Smooth muscle cell (in vitro differentiated cells): Measurements from ENCODE around the gene LDAH. TPM values are rescaled to one million over a fixed set of nuclear protein-coding genes. Genes with fewer than 3 reads are reported as not detected.

Source experiments
- DNase-seq: peaks from one replicate; lab custom pipeline; 2025; ENCODE audit not compliant: unreplicated experiment; lab: John Stamatoyannopoulos, UW
- H2AFZ ChIP-seq: fragments of 200-600 bp; sonication (generic); 2 replicates; pipeline ENCODE4 v1.6.0; 2016; ENCODE audit warnings: antibody characterized with exemption, low read depth, mild to moderate bottlenecking
- H3F3A ChIP-seq: fragments of 200-600 bp; sonication (generic); 2 replicates; pipeline ENCODE4 v1.6.0; 2017; ENCODE audit warnings: antibody characterized with exemption, low read depth
- H3K27ac ChIP-seq: fragments of 200-600 bp; sonication (generic); 2 replicates; pipeline ENCODE4 v1.5.1; 2016; ENCODE audit warnings: low read depth, mild to moderate bottlenecking
- H3K27me3 ChIP-seq: fragments of 200-600 bp; sonication (generic); 2 replicates; pipeline ENCODE4 v1.6.1; 2016; ENCODE audit warnings: low read depth, mild to moderate bottlenecking
- H3K36me3 ChIP-seq: fragments of 200-600 bp; sonication (generic); 2 replicates; pipeline ENCODE4 v1.5.1; 2016; ENCODE audit warnings: low read depth
- H3K4me1 ChIP-seq: fragments of 200-600 bp; sonication (generic); 2 replicates; pipeline ENCODE4 v1.5.1; 2016; ENCODE audit warnings: low read depth
- H3K4me2 ChIP-seq: fragments of 200-600 bp; sonication (generic); 2 replicates; pipeline ENCODE4 v1.6.0; 2016; ENCODE audit warnings: mild to moderate bottlenecking
- H3K4me3 ChIP-seq: fragments of 200-600 bp; sonication (generic); 2 replicates; pipeline ENCODE4 v1.5.1; 2016; ENCODE audit warnings: mild to moderate bottlenecking
- H3K79me2 ChIP-seq: fragments of 200-600 bp; sonication (generic); 2 replicates; pipeline ENCODE4 v1.6.0; 2016; ENCODE audit warnings: low read depth, mild to moderate bottlenecking
- H3K9ac ChIP-seq: fragments of 200-600 bp; sonication (generic); 2 replicates; pipeline ENCODE4 v1.6.0; 2016; ENCODE audit warnings: low read depth
- H3K9me3 ChIP-seq: fragments of 200-600 bp; sonication (generic); replicated peaks from 2 replicates; pipeline ENCODE4 v1.5.1; 2016; ENCODE audit warnings: low read depth
- H4K20me1 ChIP-seq: fragments of 200-600 bp; sonication (generic); 2 replicates; pipeline ENCODE4 v1.6.0; 2016; ENCODE audit warnings: low read depth
- CTCF ChIP-seq: fragments of 200-600 bp; sonication (generic); IDR thresholded peaks from 2 replicates; pipeline ENCODE4 v1.5.1; 2017; ENCODE audit warnings: borderline replicate concordance, mild to moderate bottlenecking, antibody characterized with exemption; ENCODE audit not compliant: insufficient read depth, poor library complexity, severe bottlenecking
- WGBS: methylation state at CpG from one replicate; pipeline ENCODE4 v1.1.7; 2016; ENCODE audit warnings: low lambda C conversion rate; 5-methylcytosine and 5-hydroxymethylcytosine counted together
- polyA plus RNA-seq: library from polyadenylated mRNA; unstranded; fragments of >200 nt; fragmentation: Nextera tagmentation; extraction: Ambion mirVana; gene quantifications from 2 replicates; pipeline ENCODE4 v1.2.1, GENCODE V29; 2016
- total RNA-seq: library from RNA; depleted of rRNA; stranded (reverse); fragments of >200 nt; gene quantifications from 2 replicates; pipeline ENCODE4 v1.2.3, GENCODE V29; 2014

LDAH gene
- total and polyA plus RNA-seq, 2 experiments from 2014 or later: 14.9 to 15.7 TPM

GRCh38 chr2:20671736-20672080 lies 151.2 kb downstream of the LDAH start:
- no peaks in the 10 kb centered on the region for H3F3A ChIP-seq
- TF ChIP-seq CTCF: no peak
- H2AFZ ChIP-seq: no peak overlapping the region
- H3K9ac ChIP-seq: no peak overlapping the region
- DNase-seq: no peak
- H3K4me1 ChIP-seq: peaks cover 17% of the 10 kb centered on the region
- H3K27ac ChIP-seq: no peak overlapping the region
- H3K9me3 ChIP-seq: no peaks in the 10 kb centered on the region
- peaks cover 73% of the 10 kb centered on the region for H3K27me3 ChIP-seq
- H3K79me2 ChIP-seq: no peaks in the 10 kb centered on the region
- no peaks in the 10 kb centered on the region for H3K36me3 ChIP-seq
- H3K4me3 ChIP-seq: no peak overlapping the region
- 16% methylated on average over 13 of the region's 13 CpGs for WGBS
- H4K20me1 ChIP-seq: no peaks in the 10 kb centered on the region
- H3K4me2 ChIP-seq: no peak overlapping the region

GRCh38 chr2:20671036-20671735 lies 151.7 kb downstream of the LDAH start:
- Histone ChIP-seq H3K4me1 (peaks cover 18% of the 10 kb centered on the region), H3K27ac (no peak overlapping the region), H3K9ac (no peak overlapping the region), H2AFZ (no peak overlapping the region), H3K9me3 (no peaks in the 10 kb centered on the region), H3K36me3 (no peaks in the 10 kb centered on the region), H3K4me2 (peak overlapping the region; percentile 26), H3K4me3 (no peak overlapping the region), H3F3A (no peaks in the 10 kb centered on the region), H4K20me1 (no peaks in the 10 kb centered on the region), H3K79me2 (no peaks in the 10 kb centered on the region), H3K27me3 (peaks cover 78% of the 10 kb centered on the region)
- 10% methylated on average over 58 of the region's 60 CpGs for WGBS
- DNase-seq: no peak
- no peak for TF ChIP-seq CTCF

GRCh38 chr2:20670315-20671035 lies 152.4 kb downstream of the LDAH start:
- H3K36me3 ChIP-seq: no peaks in the 10 kb centered on the region
- no peaks in the 10 kb centered on the region for H3K79me2 ChIP-seq
- H3K4me3 ChIP-seq: no peak overlapping the region
- H3K27ac ChIP-seq: no peak overlapping the region
- H3F3A ChIP-seq: no peaks in the 10 kb centered on the region
- no peak overlapping the region for H2AFZ ChIP-seq
- no peak overlapping the region for H3K9ac ChIP-seq
- peaks cover 85% of the 10 kb centered on the region for H3K27me3 ChIP-seq
- H3K4me1 ChIP-seq: peaks cover 22% of the 10 kb centered on the region
- no peak for DNase-seq
- 7% methylated on average over 78 of the region's 83 CpGs for WGBS
- H3K4me2 ChIP-seq: peak overlapping the region; percentile 44
- no peaks in the 10 kb centered on the region for H4K20me1 ChIP-seq
- no peaks in the 10 kb centered on the region for H3K9me3 ChIP-seq
- no peak for TF ChIP-seq CTCF
